Right forelimb (tissue), 1 donor: ENCODE data around the gene ARHGAP31.
A peak's percentile ranks its signal among the peaks of the same experiment; 100 is the strongest.

ENCODE experiments used
- DNase-seq: peaks from one replicate; pipeline ENCODE4 v3.0.0-alpha.2; 2018

ARHGAP31 gene

DNA sequence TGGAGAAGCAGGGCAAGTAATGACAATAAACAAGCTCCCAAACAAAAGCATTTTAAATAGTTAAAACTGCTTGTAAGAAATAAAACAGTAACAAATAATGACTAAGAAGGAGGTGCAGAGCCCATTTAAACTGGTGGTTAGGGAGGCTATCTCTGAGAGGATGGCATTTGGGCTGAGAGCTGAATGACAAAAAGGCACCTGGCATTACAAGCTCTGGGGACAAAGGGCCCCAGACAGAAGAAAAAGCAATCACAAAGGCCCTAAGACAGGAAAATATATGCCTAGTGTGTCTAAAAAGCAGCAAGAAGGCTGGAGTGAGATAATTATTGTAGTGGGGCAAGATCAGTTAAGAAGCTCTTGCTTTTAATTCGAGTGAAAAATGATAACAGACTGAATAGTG lies 159.6 kb downstream of the ARHGAP31 start:
- no peak for DNase-seq

DNA sequence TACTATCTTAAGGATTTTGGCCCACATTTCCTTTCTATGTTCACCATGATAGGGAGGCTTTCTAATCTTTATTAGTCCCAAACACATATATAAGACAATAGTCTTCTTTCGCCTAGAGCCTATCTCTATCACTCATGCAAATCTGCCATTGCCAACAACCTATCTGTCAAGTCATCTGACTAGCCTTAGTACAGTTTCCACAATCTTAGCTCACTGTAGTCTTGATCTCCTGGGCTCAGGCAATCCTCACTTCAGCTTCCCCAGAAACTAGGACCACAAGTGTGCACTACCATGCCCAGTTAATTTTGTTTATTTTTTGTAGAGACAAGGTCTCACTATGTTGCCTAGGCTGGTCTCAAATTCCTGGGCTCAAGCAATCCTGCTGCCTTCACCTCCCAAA lies 162.3 kb downstream of the ARHGAP31 start:
- no peak for DNase-seq

DNA sequence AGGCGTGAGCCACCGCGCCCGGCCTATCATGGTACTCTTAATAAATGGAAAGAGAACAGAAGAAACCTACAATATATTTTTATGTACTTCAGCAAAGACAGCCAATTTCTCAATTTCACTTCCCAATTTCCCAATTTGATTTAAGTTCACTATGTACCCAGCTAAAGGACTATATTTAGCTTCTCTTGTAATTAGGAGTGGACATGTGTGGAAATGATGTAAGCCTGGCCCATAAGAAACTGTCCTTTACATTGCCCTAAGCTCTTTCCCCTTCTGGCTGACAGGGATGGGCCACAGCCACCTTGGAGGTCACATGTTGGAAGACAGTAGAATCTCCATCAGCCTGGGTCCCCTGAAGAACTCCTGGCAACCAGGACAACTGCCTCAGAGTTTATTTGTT lies 163.1 kb downstream of the ARHGAP31 start:
- DNase-seq: no peak

DNA sequence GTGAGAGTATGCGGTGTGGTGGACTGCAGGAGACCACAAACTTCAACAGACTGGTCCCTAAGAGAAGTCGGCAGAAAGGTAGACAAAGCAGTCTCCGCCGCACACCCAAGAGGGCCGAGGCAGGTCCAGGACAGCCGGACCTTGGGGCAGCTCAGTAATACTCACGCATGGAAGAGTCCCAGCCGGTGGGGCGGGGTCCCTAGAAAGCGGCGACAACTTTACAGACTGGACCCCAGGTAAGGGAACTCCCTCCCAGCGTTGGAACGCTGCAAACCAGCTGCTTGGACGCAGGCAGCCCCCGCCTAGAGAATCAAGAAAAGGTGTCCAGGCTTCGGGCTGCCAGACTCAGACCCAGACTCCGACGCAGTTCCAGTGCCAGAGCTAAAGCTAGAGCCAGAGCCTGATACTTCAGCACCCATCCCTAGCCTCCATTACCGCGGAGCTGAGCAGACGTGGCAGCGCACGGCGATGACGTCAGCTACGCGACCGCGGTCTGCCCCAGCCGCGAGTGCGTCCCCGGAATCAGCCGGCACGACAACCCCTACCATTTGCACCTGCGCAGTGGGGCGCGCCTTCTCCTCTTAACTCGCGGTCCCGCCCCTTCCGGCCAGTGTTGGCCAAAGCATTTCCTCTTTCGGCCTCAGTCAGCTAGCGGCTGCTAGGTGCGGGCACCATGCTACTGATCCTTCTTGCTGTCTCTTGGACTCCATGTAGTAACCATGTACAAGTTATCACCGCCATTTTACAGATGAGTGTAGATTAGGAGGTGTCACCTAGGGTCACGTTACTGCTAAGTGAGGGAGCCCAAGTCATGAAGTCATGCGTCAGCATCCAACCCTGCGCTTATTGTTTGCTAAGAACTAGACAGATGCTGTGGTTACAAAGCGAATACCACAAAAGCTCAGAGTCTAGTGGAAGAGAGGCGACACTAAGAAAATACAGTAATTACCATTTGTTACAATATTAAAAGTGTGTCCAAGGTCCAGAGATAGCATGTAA lies 169.3 kb downstream of the ARHGAP31 start, which contains the start of gene TMEM39A:
TSS of gene TMEM39A (minus strand) at position 445 of the 999 bp plus-strand sequence. CDS start 1,541 bp downstream, outside the sequence.
- peak; percentile 99 for DNase-seq

DNA sequence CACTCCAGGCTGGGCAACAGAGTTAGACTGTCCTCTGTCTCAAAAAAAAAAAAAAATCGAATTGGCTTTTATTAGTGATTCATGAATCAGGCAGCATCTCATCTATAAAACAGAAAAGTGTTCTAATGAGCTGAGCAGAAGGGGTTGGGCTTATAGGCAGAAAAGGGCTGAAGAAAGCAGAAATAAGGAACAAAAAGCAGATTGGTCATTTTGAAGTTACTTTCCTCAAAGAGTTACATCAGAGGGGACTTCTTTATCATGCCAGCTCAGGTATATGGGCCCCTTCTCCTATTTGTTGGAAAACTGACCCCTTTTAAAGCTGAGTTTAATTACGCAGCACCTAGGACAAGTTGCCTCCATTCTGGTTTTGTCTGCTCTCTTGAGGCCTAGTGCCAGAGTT lies 173.9 kb downstream of the ARHGAP31 start:
- no peak for DNase-seq

DNA sequence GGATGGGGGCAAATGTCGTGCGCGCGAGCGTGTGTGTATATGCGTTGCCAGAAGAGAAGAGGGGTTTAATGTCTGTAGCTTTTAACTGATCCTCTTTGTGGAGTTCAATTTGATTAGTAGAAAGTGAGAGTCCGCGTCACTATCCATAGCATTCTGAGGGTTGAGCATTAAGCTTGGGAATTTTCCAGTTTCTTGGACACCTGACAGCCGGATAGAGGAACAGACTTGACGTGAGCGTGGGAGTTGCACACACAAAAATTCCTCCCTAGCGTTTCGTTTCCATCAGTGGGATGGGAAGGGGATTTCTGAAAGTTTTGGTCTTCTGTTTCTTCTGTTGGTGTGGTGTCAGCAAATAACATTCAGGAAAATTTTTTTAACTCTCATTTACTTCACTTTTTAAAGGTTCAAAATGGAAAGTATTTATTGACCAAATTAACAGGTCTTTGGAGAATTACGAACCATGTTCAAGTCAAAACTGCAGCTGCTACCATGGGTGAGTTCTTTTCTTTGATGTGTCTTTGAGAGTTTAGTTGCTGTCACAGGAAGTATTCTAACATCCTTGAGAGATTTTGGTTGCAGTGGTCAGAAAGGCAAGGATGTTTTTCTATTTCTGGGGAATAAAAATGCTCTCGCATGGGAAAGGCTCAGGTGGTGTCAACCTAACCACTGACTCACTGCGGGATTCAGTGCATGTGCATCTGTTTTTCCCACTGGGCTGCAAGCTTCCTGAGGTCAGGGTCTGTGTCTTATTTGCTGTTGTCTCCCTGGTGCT lies 175.4 kb downstream of the ARHGAP31 start:
- no peak for DNase-seq
